Inflammatory macrophage treated with lipopolysaccharide for 4 hours (primary cell): Measurements from ENCODE around the gene SPACA4.
"Not testable (repeated sequence)": the region's sequence is repeated elsewhere in the genome, so short reads cannot be mapped to it uniquely, and the experiment has no call there.

Experiments used
- DNase-seq: peaks from one replicate; pipeline ENCODE4 v3.0.0-alpha.2; 2020

SPACA4 gene, protein sequence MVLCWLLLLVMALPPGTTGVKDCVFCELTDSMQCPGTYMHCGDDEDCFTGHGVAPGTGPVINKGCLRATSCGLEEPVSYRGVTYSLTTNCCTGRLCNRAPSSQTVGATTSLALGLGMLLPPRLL

DNA sequence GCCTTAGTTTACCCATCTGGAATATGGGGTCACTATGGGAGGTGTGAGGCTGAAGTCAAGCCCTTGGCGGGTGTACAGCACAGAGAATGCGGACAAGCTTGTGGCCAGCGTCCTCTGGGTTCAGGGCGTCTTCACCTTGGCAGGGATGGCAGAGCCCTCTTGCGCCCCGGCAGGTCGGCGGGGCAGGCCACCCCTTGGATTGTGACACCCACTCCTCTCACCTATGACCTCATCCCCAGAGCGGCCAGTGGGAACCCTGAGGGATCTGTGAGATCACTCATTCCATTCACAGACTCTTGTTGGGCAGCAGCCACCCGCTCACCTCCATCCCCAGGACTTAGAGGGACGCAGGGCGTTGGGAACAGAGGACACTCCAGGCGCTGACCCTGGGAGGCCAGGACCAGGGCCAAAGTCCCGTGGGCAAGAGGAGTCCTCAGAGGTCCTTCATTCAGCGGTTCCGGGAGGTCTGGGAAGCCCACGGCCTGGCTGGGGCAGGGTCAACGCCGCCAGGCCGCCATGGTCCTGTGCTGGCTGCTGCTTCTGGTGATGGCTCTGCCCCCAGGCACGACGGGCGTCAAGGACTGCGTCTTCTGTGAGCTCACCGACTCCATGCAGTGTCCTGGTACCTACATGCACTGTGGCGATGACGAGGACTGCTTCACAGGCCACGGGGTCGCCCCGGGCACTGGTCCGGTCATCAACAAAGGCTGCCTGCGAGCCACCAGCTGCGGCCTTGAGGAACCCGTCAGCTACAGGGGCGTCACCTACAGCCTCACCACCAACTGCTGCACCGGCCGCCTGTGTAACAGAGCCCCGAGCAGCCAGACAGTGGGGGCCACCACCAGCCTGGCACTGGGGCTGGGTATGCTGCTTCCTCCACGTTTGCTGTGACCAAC is at the start of gene SPACA4:
TSS of gene SPACA4 (plus strand) at position 280 of the 896 bp plus-strand sequence. CDS start at position 517, 237 bp downstream.
- DNase-seq, result no peak

DNA sequence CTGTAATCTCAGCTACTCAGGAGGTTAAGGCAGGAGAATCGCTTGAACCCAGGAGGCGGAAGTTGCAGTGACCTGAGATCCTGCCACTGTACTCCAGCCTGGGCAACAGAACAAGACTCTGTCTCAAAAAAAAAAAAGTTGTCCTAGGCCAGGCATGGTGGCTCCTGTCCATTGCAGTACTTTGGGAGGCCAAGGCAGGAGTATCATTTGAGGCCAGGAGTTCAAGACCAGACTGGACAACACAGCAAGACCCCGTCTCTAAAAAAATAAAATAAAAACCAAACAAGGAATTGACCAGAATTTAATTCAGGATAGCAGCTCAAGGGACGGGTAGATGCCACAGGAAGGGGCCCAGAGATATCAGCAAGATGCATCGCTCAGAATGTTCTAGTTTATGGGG is 49.7 kb upstream of the SPACA4 start:
- no peak for DNase-seq

DNA sequence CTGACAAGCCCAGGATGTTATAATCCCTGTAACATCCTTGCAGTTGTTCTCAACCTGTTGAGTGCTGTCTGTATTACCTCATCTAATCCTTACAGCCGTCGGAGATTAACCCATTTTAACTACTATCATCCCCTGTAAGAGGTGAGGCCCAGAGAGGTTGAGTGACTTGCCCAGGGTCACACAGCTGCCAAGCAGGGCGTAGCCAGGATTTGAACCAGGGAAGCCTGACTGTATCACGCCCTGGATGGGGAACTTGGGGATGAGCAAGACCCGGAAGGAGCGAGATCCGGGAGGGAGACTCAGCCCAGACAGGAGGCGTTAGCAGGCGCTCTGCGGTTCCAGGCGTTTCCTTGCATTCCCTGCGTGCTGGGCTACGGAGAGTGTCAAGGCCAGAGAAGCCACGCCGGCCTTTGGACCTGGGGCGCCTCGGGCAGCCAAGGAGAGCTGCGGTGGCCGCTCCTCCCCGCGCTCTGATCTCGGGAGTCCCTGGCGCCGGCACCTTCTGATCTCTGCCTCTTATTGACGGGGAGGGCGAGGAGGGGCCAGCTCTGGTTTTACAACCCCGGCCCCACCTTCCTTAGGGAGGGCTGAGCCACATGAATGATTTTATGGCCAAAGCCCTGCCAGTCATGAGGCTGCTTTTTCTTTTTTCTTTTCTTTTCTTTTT is 48.4 kb upstream of the SPACA4 start:
- peak; percentile 74 for DNase-seq

DNA sequence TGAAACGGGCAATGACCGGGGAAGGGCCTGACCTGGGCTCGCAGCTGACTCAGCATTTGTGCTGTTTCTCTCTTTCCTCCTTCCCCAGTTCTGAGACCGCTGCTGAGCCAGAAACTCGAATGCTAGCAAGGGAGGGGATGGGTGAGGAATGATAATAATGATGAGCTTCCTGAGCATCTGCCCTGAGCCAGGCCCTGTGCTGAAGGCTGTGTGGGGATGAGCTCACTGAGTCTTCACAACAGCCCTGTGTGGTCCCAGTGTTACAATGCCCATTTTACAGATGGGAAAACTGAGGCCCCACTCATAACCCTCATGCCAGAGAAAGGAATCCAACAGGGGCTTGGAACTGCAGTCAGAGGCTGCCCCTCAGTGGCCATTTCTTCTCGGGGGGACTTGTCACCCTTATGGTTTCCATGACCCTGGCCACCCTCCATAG is 46.4 kb upstream of the SPACA4 start:
- no peak for DNase-seq

DNA sequence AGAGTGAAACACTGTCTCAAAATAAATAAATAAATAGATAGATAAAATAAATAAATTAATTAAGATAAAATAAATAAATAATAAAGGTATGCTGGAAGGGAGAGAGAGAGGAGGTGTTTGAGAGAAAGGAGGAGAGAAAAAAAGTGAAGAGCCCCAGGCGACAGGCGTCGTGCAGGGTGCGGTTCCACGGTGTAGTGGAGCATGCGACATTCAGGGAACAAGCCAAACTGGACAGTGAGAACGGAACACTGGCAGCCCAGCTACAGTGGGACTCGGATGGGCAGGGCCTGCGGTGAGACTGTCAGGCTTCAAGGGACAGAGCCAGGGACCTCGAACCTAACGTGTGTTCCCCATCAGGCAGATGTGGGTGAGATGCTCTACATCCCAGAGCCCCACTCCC is 45.1 kb upstream of the SPACA4 start:
- DNase-seq, result no peak

DNA sequence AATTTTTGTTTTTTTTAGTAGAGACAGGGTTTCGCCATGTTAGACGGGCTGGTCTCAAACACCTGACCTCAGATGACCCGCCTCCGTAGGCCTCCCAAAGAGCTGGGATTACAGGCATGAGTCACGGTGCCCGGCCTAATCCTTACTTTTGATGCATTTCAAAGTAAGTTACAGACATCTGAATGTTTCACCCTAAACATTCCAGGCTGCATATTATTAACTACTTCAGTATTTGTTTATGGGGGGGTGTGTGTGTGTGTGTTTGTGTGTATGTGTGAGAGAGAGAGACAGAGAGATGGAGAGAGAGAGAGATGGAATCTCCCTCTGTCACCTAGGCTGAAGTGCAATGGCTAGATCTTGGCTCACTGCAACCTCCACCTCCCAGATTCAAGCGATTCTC is 41.5 kb upstream of the SPACA4 start:
- DNase-seq, result no peak

DNA sequence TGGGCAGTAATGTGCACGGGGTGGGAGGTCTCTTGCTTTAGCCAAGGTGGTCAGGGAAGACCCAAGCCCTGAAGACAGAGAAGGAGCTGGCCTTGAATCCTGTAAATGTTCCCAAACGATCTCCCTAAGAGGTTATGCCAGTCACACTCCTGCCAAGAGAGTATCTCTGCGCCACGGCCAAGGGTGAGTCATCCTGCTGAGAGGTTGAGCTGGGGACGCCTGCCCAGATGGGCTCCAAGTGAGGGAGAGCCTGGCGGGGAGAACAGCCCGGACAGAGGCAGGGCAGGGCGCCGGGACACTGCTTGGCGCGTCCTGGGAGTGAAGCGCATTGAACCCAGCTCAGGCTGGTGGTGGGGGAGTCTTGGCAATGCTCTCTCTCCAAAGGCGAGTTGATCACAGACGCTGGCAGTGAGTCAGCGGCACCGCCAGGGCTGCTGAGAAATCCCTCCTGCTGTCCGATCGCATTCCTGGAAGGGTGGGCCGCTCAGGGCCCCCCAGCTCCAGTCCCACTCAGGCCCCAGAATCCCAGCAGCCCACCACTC is 38.1 kb upstream of the SPACA4 start:
- DNase-seq, result no peak

DNA sequence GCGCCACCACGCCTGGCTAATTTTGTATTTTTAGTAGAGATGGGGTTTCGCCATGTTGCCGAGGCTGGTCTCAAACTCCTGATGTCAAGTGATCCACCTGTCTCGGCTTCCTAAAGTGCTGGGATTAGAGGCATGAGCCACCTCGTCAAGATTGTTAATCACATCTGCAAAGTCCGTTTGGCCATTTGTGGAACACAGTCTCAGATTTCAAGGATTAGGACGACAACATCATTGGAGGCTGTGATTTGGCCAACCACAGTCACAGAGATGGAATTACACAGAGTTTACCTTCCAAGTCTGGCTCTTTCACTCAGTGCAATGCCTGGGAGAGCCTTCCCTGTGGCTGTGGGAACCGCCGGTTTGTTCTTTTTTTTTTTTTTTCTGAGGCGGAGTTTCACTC is 36.7 kb upstream of the SPACA4 start:
- no peak for DNase-seq

DNA sequence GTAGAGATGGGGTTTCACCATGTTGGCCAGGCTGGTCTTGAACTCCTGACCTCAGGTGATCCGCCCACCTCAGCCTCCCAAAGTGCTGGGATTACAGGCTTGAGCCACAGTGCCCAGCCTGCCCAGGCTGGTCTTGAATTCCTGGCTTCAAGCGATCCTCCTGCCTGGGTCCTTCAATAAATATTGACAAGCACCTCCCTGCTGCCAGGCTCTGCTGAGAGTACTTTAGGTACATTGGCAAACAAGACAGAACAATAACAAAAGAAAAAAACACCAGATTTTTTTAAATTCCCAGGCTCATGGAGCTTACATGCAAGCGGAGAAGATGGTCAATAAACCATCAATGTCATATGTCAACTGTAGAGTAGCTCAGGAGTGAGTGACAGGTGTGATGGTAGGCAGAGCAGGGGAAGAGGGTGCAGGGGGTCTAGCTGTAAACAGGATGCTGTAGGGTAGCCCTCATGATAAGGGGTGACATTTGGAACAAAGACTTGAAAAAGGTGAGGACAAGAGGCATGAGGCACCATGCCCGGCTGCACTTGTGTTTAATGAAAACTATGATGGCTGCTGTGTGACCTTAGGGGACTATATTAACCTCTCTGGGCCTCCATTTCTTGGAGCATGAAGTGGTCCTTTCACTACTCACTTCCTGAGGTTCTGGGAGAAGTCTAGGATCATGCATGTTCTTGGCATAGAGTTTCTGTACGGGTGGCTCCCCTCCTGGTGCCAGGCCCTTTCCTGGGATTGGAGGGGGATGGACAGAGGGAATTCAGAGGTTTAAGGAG is 35.0 kb upstream of the SPACA4 start:
- DNase-seq, result no peak

DNA sequence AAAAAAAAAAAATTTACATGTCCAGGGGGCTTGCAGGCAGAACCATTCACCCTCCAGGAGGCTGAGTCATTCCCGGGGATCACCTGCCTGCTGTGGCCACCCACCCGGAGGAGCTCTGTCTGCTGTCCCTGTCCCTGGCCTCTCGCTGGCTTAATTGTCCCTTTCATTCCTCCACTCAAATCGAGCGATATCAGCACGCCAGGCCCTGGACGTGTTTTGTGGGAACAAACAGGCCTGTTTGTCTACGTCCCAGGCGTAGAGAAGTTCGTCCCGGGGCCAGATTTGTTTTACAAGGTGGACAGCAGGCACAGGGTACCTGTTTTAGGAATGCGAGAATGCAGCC is 33.4 kb upstream of the SPACA4 start:
- DNase-seq, result no peak

DNA sequence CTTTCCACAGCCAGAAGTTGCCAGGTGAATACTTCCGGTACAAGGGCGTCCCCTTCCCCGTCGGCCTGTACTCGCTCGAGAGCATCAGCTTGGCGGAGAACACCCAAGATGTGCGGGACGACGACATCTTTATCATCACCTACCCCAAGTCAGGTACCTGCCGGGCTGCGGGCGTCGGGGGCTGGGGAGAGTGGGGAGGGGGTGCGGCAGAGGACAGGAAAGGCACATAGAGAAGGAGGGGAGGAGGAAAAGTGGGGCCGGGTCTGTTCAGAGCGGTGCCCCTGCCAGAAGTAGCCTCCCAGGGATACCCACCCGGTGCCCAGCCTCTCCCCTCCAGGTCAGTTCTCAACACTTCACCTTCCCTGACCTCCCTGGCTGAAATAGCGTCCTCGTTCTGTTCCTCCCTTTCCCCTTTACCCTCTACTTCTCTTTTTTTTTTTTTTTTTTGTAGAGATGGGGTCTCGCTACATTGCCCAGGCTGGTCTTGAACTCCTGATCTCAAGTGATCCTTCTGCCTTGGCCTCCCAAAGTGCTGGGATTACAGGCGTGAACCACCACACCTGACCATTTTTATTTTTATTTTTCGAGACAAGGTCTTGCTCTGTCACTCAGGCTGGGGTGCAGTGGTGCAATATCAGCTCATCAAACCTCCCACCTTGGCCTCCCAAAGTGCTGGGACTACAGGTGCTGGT is 30.5 kb upstream of the SPACA4 start:
- DNase-seq, result no peak

DNA sequence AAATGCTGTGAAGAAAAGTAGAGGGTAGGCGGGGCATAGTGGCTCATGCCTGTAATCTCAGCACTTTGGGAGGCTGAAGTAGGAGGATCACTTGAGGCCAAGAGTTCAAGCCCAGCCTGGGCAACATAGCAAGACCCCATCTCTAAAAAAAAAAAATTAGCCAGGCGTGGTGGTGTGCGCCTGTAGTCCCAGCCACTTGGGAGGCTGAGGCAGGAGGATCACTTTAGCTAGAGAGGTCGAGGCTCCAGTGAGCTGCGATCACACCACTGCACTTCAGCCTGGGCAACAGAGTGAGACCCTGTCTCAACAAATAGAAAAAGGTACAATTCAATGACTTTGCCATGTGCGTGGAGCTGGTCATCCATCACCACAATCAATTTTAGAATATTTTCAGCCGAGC is 28.6 kb upstream of the SPACA4 start:
- not testable (repeated sequence) for DNase-seq

DNA sequence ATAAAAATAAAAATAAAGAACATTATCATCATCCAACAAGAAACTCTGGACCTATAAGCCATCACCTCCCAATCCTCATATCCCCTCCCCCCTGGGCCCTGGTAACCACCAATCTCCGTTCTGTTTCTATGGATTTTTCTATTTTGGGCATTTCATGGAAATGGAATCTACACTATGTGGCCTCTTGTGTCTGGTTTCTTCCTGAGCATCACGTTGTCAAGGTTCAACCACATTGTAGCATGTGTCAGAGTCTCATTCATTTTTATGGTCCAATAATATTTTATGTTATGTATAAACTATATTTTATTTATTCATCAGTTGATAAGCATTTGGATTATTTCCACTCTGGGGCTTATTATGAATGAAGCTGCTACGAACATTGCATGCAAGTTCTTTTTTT is 27.7 kb upstream of the SPACA4 start:
- DNase-seq, result no peak

DNA sequence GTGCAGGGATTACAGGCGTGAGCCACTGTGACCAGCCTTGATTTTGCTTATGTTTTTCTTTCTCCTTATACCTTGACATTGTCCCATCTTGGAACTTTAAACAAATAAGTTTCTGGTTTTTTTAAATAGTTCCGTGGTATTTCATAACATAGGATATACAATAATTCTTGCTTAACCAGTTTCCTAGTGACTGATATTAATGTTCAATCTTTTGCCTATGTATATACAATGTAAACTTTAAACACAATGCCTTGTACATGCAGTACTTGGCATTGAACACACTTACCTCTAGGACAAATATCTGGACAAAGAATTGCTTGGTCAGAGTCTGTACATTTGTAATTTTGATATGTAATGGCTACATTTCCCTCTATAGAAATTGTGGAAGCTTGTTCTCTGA is 24.4 kb upstream of the SPACA4 start:
- DNase-seq, result no peak

DNA sequence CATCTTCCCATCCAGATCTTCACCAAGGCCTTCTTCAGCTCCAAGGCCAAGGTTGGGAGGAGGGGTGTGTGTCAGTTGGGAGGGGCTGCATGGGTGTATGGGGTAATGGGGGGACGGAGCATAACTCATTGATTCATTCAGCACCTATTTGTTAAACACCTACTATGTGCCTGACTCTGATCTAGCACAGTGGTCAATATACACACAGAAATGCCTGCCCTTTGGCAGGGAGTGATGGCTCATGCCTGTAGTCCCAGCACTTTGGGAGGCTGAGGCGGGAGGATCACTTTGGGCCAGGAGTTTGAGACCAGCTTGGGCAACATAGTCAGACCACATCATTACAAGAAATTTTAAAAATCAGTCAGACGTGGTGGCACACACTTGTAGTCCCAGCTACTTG is 19.2 kb upstream of the SPACA4 start:
- DNase-seq, result no peak

DNA sequence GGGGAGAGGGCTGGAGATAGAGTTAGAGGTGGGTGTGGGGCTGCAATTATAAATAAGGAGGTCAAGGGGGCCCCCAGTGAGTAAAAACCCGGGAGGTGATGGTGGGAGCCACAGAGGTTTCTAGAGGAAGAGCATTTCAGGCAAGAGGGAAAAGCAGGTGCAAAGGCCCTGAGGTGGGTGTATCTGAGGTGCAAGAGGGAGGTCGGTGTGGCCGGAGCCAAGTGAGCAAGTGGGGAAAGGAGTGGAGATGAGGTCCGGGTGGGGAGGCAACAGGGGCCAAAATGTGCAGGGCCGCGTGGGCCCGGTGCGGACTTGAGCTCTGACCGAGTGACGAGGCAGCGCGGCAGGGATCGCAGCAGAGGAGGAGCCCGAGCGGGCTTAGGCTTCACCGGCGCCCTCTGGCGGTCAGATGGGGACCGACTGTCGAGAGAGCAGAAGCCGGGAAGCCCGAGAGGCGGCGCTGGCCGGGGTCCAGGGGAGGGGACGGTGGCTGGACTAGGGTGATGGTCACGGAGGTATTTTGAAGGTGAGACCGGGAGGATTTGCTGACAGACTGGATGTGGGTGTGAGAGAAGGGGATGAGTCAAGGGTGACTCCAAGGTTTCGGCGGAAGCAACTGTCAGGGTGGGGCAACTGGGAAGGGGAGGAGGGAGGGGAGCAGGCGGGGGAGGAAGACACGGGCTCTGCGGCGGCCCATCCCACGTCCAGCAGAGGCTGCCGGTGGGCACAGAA is 17.7 kb upstream of the SPACA4 start:
- DNase-seq, result peak; percentile 88

DNA sequence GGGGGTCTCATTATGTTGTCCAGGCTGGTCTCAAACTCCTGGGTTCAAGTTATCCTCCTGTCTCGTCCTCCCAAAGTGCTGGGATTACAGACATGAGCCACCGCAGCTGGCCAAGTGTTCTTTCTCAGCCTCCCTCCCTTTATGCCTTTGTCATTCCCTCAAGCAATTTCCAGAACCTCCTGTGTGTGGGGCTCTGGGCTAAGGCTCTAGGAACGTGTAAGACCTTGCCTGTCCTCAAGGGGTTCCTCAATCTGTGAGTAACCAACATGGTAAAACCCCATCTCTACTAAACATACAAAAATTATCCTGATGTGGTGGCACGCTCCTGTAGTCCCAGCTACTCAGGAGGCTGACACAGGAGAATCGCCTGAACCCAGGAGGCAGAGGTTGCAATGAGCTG is 15.5 kb upstream of the SPACA4 start:
- peak; percentile 14 for DNase-seq

DNA sequence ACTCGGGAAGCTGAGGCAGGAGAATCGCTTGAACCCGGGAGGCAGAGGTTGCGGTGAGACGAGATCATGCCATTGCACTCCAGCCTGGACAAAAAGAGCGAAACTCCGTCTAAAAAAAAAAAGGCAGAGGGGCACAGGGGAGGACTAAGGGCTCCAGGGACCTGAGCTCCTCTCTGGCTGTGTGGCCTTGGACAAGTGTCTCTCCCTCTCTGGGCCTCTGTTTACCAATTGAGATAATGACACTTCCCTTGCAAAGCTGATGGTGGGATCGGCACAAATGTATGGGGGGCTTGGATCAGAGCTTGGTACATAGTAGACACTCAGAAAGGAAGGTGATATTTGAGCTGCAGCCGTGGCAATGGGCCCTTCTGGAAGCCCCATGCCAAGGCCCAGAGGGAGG is 11.4 kb upstream of the SPACA4 start:
- no peak for DNase-seq

DNA sequence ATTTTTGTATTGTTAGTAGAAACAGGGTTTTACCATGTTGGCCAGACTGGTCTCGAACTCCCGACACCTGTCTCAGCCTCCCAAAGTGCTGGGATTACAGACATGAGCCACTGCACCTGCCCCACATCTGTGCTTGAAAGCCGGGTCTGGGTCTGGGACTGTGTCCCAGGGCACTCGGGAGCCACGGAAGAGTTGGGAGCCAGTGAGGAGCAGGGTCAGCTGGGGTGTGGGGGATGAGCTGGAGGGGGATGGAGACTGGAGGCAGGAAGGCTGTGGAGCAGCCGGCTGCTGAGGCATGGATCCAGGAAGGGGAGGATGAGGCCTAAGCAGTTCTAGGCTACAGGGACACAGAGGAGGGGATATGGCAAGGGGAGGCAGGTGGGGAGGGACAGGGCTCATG is 10.7 kb upstream of the SPACA4 start:
- DNase-seq, result no peak

DNA sequence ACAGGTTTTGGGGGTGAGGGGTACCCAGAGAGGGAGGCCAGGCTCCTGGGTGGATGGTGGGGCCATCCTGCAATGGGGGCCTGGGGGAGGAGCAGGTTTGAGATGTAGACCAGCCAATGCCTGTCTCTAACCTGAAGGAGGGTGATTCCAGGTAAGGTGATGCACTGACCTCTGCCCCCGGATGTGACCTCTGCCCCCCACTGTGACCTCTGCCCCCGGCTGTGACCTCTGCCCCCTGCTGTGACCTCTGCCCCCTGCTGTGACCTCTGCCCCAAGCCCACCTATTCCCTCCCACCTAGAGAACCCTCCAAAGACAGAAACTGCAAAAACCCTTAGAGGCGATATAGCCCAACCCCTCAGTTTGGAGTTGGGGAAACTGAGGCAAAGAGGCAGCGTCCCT is 10.3 kb upstream of the SPACA4 start:
- no peak for DNase-seq

DNA sequence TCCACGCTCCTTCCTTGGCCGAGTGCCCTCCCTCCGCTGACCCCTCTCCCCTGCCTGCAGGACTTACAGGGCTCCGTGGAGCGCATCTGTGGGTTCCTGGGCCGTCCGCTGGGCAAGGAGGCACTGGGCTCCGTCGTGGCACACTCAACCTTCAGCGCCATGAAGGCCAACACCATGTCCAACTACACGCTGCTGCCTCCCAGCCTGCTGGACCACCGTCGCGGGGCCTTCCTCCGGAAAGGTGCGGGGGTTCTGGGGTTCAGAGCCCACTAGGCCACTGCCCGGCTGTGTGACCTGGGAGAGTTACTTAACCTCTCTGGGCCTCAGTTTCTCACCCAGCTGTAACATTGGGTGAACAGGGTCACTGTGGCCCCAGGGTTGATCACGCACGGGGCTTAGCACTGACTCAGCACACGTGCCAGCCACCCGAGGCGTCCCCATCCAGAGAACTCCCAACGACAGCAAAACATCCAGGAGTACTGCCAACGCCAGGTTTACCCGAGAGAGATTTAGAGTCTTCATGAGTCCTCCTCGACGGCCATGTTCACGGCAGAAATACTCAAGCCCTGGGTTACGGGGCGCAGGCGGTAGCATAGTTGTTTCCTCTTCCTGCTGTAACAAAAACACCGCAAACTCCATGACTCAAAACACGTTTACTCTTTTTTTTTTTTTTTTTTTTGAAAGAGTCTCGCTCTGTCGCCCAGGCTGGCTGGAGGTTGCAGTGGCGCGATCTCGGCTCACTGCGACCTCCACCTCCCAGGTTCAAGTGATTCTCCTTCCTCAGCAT is 9.7 kb upstream of the SPACA4 start:
- DNase-seq, result no peak
